Keratinocyte (primary cell): Measurements from ENCODE around the gene CNOT6. TPM values are rescaled to one million over a fixed set of nuclear protein-coding genes. Genes with fewer than 3 reads are reported as not detected.

ENCODE experiments used
- DNase-seq: peaks from one replicate; pipeline ENCODE4 v3.0.0-alpha.2; 2011; ENCODE audit warnings: low read depth, missing footprints, low spot score
- FAIRE-seq: peaks from 2 replicates; lab custom pipeline; 2011; peaks lifted over from hg19 to GRCh38; lab: Jason Lieb, UNC
- H2AFZ ChIP-seq: 2 replicates; pipeline ENCODE4 v1.6.0; 2012; ENCODE audit warnings: low read length, control low read depth, inconsistent platforms; ENCODE audit not compliant: control insufficient read depth
- H3K27ac ChIP-seq: 2 replicates; pipeline ENCODE4 v1.5.1; 2011; ENCODE audit warnings: low read length; ENCODE audit not compliant: control insufficient read depth, insufficient read depth
- H3K27me3 ChIP-seq: 3 replicates; pipeline ENCODE4 v1.6.0; 2011; ENCODE audit warnings: low read length; ENCODE audit not compliant: control insufficient read depth, insufficient read depth; ENCODE audit errors: extremely low read depth
- H3K36me3 ChIP-seq, 2 experiments: 2 replicates in 1 of 2; 3 replicates in 1 of 2; pipeline ENCODE4 v1.5.1; 2011; ENCODE audit warnings: low read length in 2 of 2, mild to moderate bottlenecking in 1 of 2; ENCODE audit not compliant: control insufficient read depth in 2 of 2, insufficient read depth in 2 of 2; ENCODE audit errors: extremely low read depth in 1 of 2
- H3K4me1 ChIP-seq: 3 replicates; pipeline ENCODE4 v1.5.1; 2011; ENCODE audit warnings: low read length; ENCODE audit not compliant: control insufficient read depth, insufficient read depth; ENCODE audit errors: extremely low read depth
- H3K4me2 ChIP-seq: 3 replicates; pipeline ENCODE4 v1.6.0; 2011; ENCODE audit warnings: low read depth, low read length; ENCODE audit not compliant: control insufficient read depth, insufficient read depth; ENCODE audit errors: extremely low read depth
- H3K4me3 ChIP-seq, 3 experiments: fragments of 200-600 bp in 1 of 3; sonication (generic) in 1 of 3; 2 replicates in 2 of 3; 3 replicates in 1 of 3; pipeline ENCODE4 v1.5.1; 2011 to 2016; ENCODE audit warnings: low read length in 3 of 3, mild to moderate bottlenecking in 3 of 3, control low read depth in 2 of 3, inconsistent platforms in 1 of 3, low read depth in 1 of 3, mixed read lengths in 1 of 3, mixed run types in 1 of 3, moderate library complexity in 1 of 3; ENCODE audit not compliant: control insufficient read depth in 2 of 3, insufficient read depth in 2 of 3; ENCODE audit errors: extremely low read depth in 1 of 3
- H3K79me2 ChIP-seq: 2 replicates; pipeline ENCODE4 v1.6.0; 2012; ENCODE audit warnings: low read length; ENCODE audit not compliant: control insufficient read depth, insufficient read depth
- H3K9ac ChIP-seq: 3 replicates; pipeline ENCODE4 v1.6.0; 2011; ENCODE audit warnings: low read length; ENCODE audit not compliant: control insufficient read depth, insufficient read depth; ENCODE audit errors: extremely low read depth
- H3K9me1 ChIP-seq: 3 replicates; pipeline ENCODE4 v1.6.0; 2011; ENCODE audit warnings: low read length; ENCODE audit not compliant: control insufficient read depth, insufficient read depth; ENCODE audit errors: extremely low read depth
- H3K9me3 ChIP-seq: 2 replicates; pipeline ENCODE4 v1.5.1; 2012; ENCODE audit warnings: low read depth, low read length; ENCODE audit not compliant: control insufficient read depth
- H4K20me1 ChIP-seq: 3 replicates; pipeline ENCODE4 v1.6.0; 2011; ENCODE audit warnings: low read length; ENCODE audit not compliant: control insufficient read depth, insufficient read depth; ENCODE audit errors: extremely low read depth
- EZH2 ChIP-seq: IDR thresholded peaks from one replicate; pipeline ENCODE4 v1.6.1; 2012; ENCODE audit warnings: inconsistent platforms, mild to moderate bottlenecking, low read length, moderate library complexity
- dilution Hi-C: fragments of 300-500 bp; cut with MboI; formaldehyde crosslinking; loops from one replicate; pipeline ENCODE4 v1.7.0; 2020; ENCODE audit warnings: low sequenced_read_pairs; ENCODE audit not compliant: extremely low pct_ligation_motif_present
- polyA plus RNA-seq, 5 experiments: library from polyadenylated mRNA; depleted of rRNA in 3 of 5; stranded (reverse) in 3 of 5; stranded (forward) in 1 of 5; unstranded in 1 of 5; fragments of >200 nt; gene quantifications; 1 replicate in 1 of 5; 2 replicates in 3 of 5; 3 replicates in 1 of 5; pipeline versions ENCODE4 v1.2.1 to v1.2.3, GENCODE V29; 2011 to 2012; ENCODE audit warnings: missing spikeins in 2 of 5, low read depth in 1 of 5, low replicate concordance in 1 of 5
- TF ChIP-seq, protein P1 (sequence below), 3 experiments: IDR thresholded peaks in 1 of 3; conservative IDR thresholded peaks in 1 of 3; optimal IDR thresholded peaks in 1 of 3; 2 replicates in 2 of 3; 3 replicates in 1 of 3; pipeline versions ENCODE3 to v1.5.1; 2011; ENCODE audit warnings: low read length in 3 of 3, mild to moderate bottlenecking in 3 of 3, moderate library complexity in 2 of 3, control low read depth in 1 of 3, inconsistent platforms in 1 of 3; ENCODE audit not compliant: insufficient read depth in 2 of 3; ENCODE audit errors: extremely low read depth in 1 of 3

Gene CNOT6
- polyA plus RNA-seq, 1 donor (not counting 4 experiments of a cell fraction or from before 2014, with no cell fraction given): 29.7 TPM

DNA sequence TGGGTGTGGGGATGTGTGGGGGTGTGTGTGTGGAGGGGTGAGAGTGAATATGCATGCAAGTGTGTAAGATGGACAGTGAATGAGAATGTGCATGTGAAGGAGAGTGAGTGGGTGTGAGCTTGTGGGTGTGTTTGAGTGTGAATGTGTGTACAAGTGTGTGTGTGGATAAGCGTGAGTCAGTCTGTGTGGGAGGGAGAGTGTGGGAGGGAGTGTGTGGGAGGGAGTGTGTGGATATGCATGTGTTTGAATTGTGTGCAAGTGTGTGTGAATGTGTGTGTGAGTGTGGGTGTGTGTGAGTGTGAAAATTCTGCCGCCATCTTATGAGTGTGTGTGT, 100.8 kb downstream of the CNOT6 start:
- H3K9me1 ChIP-seq: no peaks in the 10 kb centered on the region
- H3K27me3 ChIP-seq: peaks cover 35% of the 10 kb centered on the region
- H4K20me1 ChIP-seq: no peaks in the 10 kb centered on the region
- DNase-seq: no peak
- TF ChIP-seq, protein P1, sequence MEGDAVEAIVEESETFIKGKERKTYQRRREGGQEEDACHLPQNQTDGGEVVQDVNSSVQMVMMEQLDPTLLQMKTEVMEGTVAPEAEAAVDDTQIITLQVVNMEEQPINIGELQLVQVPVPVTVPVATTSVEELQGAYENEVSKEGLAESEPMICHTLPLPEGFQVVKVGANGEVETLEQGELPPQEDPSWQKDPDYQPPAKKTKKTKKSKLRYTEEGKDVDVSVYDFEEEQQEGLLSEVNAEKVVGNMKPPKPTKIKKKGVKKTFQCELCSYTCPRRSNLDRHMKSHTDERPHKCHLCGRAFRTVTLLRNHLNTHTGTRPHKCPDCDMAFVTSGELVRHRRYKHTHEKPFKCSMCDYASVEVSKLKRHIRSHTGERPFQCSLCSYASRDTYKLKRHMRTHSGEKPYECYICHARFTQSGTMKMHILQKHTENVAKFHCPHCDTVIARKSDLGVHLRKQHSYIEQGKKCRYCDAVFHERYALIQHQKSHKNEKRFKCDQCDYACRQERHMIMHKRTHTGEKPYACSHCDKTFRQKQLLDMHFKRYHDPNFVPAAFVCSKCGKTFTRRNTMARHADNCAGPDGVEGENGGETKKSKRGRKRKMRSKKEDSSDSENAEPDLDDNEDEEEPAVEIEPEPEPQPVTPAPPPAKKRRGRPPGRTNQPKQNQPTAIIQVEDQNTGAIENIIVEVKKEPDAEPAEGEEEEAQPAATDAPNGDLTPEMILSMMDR (optimal IDR thresholded peaks at IDR 0.05 in 1 of 3, IDR thresholded peaks at IDR 0.05 in 1 of 3, conservative IDR thresholded peaks at IDR 0.05 in 1 of 3; ENCODE audit: extremely low read depth in 1 of 3, insufficient read depth in 2 of 3, low read length in 3 of 3): no peak
- TF ChIP-seq EZH2: no peak
- H3K79me2 ChIP-seq: no peaks in the 10 kb centered on the region
- no peak overlapping the region for H3K4me3 ChIP-seq
- no peak overlapping the region for H2AFZ ChIP-seq
- dilution Hi-C loops: no loop called here
- H3K9ac ChIP-seq: no peak overlapping the region
- H3K4me1 ChIP-seq: no peaks in the 10 kb centered on the region
- no peak overlapping the region for H3K27ac ChIP-seq
- no peaks in the 10 kb centered on the region for H3K9me3 ChIP-seq
- FAIRE-seq: no peak
- H3K4me2 ChIP-seq: no peak overlapping the region
- H3K36me3 ChIP-seq: no peaks in the 10 kb centered on the region

DNA sequence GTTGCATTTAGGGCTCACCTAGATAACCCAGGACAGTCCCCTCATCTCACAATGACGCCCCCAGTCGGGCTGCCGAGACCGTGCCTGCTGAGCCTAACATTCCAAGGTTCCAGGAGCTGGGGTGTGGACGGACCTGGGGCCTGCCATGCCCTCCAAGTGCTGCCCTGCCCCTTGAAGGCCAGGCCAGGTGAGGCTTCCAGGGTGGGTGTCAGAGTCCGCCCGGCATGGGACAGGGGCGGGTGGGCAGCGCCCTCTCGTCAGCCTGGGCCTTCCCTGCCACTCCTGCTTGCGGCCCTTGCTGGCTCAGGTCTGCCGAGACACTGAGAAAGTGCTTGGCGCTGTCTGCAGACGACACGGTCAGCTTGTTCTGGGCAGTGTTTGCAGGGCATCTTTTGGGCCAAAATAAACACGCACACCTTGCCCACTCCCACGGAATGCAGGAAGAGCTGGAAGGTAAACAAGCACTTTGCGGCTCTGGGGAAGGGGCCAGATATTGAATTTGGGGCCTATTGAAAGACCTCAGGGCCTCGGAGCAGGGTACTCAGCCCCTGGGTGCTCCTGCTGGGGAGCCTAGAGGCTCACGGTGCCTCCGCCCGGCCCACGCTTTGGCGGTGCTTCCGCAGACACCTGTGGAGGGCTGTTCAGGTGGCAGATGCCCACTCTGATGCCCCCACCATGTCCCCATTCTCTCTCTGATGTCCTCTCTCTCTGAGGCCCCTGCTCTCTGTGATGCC, 101.4 kb downstream of the CNOT6 start:
- H3K9ac ChIP-seq: no peak overlapping the region
- dilution Hi-C loops: no loop called here
- H3K27ac ChIP-seq: no peak overlapping the region
- H3K36me3 ChIP-seq: no peaks in the 10 kb centered on the region
- no peaks in the 10 kb centered on the region for H4K20me1 ChIP-seq
- H3K9me3 ChIP-seq: no peaks in the 10 kb centered on the region
- no peak for FAIRE-seq
- no peaks in the 10 kb centered on the region for H3K4me1 ChIP-seq
- H3K79me2 ChIP-seq: no peaks in the 10 kb centered on the region
- peaks cover 29% of the 10 kb centered on the region for H3K27me3 ChIP-seq
- H2AFZ ChIP-seq: no peak overlapping the region
- no peak for DNase-seq
- no peak overlapping the region for H3K4me3 ChIP-seq
- no peaks in the 10 kb centered on the region for H3K9me1 ChIP-seq
- no peak overlapping the region for H3K4me2 ChIP-seq
- TF ChIP-seq, protein P1 (optimal IDR thresholded peaks at IDR 0.05 in 1 of 3, IDR thresholded peaks at IDR 0.05 in 1 of 3, conservative IDR thresholded peaks at IDR 0.05 in 1 of 3; ENCODE audit: extremely low read depth in 1 of 3, insufficient read depth in 2 of 3, low read length in 3 of 3): no peak
- TF ChIP-seq EZH2: no peak
